HFFc6 (cell line): ENCODE data around the gene USP32. TPM values are rescaled to one million over a fixed set of nuclear protein-coding genes. Genes with fewer than 3 reads are reported as not detected.
"Not testable (repeated sequence)": the region's sequence is repeated elsewhere in the genome, so short reads cannot be mapped to it uniquely, and the experiment has no call there.

Source experiments
- DNase-seq: peaks from one replicate; pipeline ENCODE4 v3.0.0-alpha.2; 2018
- H3K27ac Mint-ChIP-seq: 2 replicates; pipeline ENCODE4 v1.8.0; 2020; ENCODE audit warnings: mild to moderate bottlenecking, mixed read lengths
- H3K27me3 Mint-ChIP-seq: 2 replicates; pipeline ENCODE4 v1.8.0; 2021; ENCODE audit warnings: mild to moderate bottlenecking, moderate library complexity, mixed read lengths; ENCODE audit not compliant: insufficient read depth
- H3K36me3 Mint-ChIP-seq: 2 replicates; pipeline ENCODE4 v1.8.0; 2021; ENCODE audit warnings: low read depth, mixed read lengths
- H3K4me1 Mint-ChIP-seq: 2 replicates; pipeline ENCODE4 v1.8.0; 2020; ENCODE audit warnings: low read depth, mixed read lengths
- H3K4me3 Mint-ChIP-seq: 2 replicates; pipeline ENCODE4 v1.8.0; 2020; ENCODE audit warnings: mild to moderate bottlenecking, moderate library complexity, mixed read lengths
- H3K9me3 Mint-ChIP-seq: 2 replicates; pipeline ENCODE4 v1.8.0; 2020; ENCODE audit warnings: mild to moderate bottlenecking, mixed read lengths
- CTCF ChIP-seq: fragments of 200-600 bp; sonication (generic); IDR thresholded peaks from 2 replicates; pipeline ENCODE4 v1.5.0; 2021; ENCODE audit warnings: antibody characterized with exemption, mild to moderate bottlenecking
- total RNA-seq, 6 experiments: library from RNA; stranded (reverse); fragmentation: NEBNext Ultra II Directional; extraction: Animal tissue kit (Norgen Biotek cat#: 25700); gene quantifications; 2 replicates in 1 of 6; 3 replicates in 5 of 6; pipeline ENCODE4 v1.2.3, GENCODE V29; 2021

Gene USP32
- total RNA-seq, 6 experiments from 2014 or later, result 46.7 to 57.3 (median 51.7) TPM

- H3K36me3 Mint-ChIP-seq, result peaks cover 2% of the 10 kb centered on the region
- TF ChIP-seq CTCF, result no peak
- H3K4me3 Mint-ChIP-seq, result peak overlapping the region; percentile 91
- peak overlapping the region; percentile 99 for H3K27ac Mint-ChIP-seq
- H3K4me1 Mint-ChIP-seq, result peaks cover 53% of the 10 kb centered on the region
- no peaks in the 10 kb centered on the region; the same call in 1 of the 2 replicates for H3K27me3 Mint-ChIP-seq
- no peaks in the 10 kb centered on the region for H3K9me3 Mint-ChIP-seq
- peak; percentile 51 for DNase-seq
Measured at GRCh38 chr17:60390186-60390585, 1.7 kb downstream of the USP32 start.

GRCh38 chr17:60388742-60389141, 3.2 kb downstream of the USP32 start:
- DNase-seq, result no peak
- Mint-ChIP-seq H3K36me3 (peaks cover 5% of the 10 kb centered on the region), H3K27ac (peak overlapping the region; percentile 26; the same call in 1 of the 2 replicates), H3K4me1 (peaks cover 64% of the 10 kb centered on the region), H3K27me3 (no peaks in the 10 kb centered on the region; the same call in 1 of the 2 replicates), H3K9me3 (no peaks in the 10 kb centered on the region), H3K4me3 (peak overlapping the region; percentile 43; the same call in 1 of the 2 replicates)
- TF ChIP-seq CTCF, result no peak

GRCh38 chr17:60387666-60388065, 4.3 kb downstream of the USP32 start:
- no peak for TF ChIP-seq CTCF
- Mint-ChIP-seq H3K27ac (no peak overlapping the region), H3K27me3 (no peaks in the 10 kb centered on the region), H3K4me1 (peaks cover 66% of the 10 kb centered on the region), H3K36me3 (peaks cover 5% of the 10 kb centered on the region), H3K9me3 (no peaks in the 10 kb centered on the region), H3K4me3 (no peak overlapping the region)
- DNase-seq, result no peak

- peak overlapping the region; percentile 38 for H3K4me3 Mint-ChIP-seq
- no peak for TF ChIP-seq CTCF
- peaks cover 5% of the 10 kb centered on the region for H3K36me3 Mint-ChIP-seq
- peaks cover 77% of the 10 kb centered on the region for H3K4me1 Mint-ChIP-seq
- DNase-seq, result no peak
- no peaks in the 10 kb centered on the region for H3K9me3 Mint-ChIP-seq
- H3K27ac Mint-ChIP-seq, result peak overlapping the region; percentile 48
- no peaks in the 10 kb centered on the region for H3K27me3 Mint-ChIP-seq
Measured at GRCh38 chr17:60386147-60387058, 5.5 kb downstream of the USP32 start.

GRCh38 chr17:60384921-60385320, 7.0 kb downstream of the USP32 start:
- not testable (repeated sequence) for H3K36me3 Mint-ChIP-seq, H3K9me3 Mint-ChIP-seq, H3K27me3 Mint-ChIP-seq, DNase-seq, H3K4me3 Mint-ChIP-seq
- H3K4me1 Mint-ChIP-seq, result peaks cover 71% of the 10 kb centered on the region
- H3K27ac Mint-ChIP-seq, result peak overlapping the region; percentile 48

- peak overlapping the region; percentile 79 for H3K27ac Mint-ChIP-seq
- no peaks in the 10 kb centered on the region for H3K27me3 Mint-ChIP-seq
- H3K4me1 Mint-ChIP-seq, result peaks cover 65% of the 10 kb centered on the region
- no peak for DNase-seq
- no peak overlapping the region for H3K4me3 Mint-ChIP-seq
- peaks cover 5% of the 10 kb centered on the region for H3K36me3 Mint-ChIP-seq
- no peaks in the 10 kb centered on the region for H3K9me3 Mint-ChIP-seq
- TF ChIP-seq CTCF, result no peak
Measured at GRCh38 chr17:60383379-60383778, 8.6 kb downstream of the USP32 start.
